GM12892 (cell line): ENCODE results near the gene ITIH3.

Experiments
- DNase-seq: peaks from one replicate; pipeline ENCODE4 v3.0.0; 2011; ENCODE audit not compliant: insufficient read length
- FAIRE-seq: peaks from 2 replicates; lab custom pipeline; 2011; peaks lifted over from hg19 to GRCh38; lab: Jason Lieb, UNC
- POLR2A ChIP-seq: IDR thresholded peaks from 2 replicates; pipeline ENCODE4 v1.6.1; 2011; ENCODE audit warnings: low read depth, low read length, control low read depth
- POLR2AphosphoS5 ChIP-seq: IDR thresholded peaks from 2 replicates; pipeline ENCODE4 v1.6.1; 2011; ENCODE audit warnings: low read depth, low read length, control low read depth
- TAF1 ChIP-seq: IDR thresholded peaks from 2 replicates; pipeline ENCODE4 v1.6.1; 2011; ENCODE audit warnings: low read depth, mild to moderate bottlenecking, control low read depth, low read length, borderline replicate concordance

Gene ITIH3

GRCh38 chr3:52852419-52852818, 57.8 kb downstream of the ITIH3 start:
- FAIRE-seq (no peak), DNase-seq (no peak)
- no peak for TF ChIP-seq TAF1
- TF ChIP-seq POLR2A = no peak
- no peak for TF ChIP-seq POLR2AphosphoS5

DNA sequence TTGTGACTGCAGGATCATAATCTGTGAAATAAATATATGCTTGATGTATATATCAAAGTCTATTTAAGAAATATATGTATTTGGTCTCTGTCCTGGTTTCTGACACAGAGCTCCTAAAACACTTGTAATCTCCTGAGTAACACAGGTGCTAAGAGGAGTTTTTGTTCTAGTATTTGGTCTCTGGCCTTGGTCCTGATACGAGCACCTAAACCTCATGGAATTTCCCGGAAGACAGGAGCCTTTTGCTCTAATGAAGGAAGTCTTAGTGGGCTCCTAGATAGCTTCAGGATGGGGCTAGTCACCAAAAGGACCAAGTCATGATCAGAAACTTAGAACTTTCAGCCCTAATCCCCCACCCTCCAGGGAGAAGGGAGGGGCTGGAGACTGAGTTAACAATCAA, 59.4 kb downstream of the ITIH3 start:
- DNase-seq = no peak
- no peak for FAIRE-seq
- TF ChIP-seq TAF1 (no peak), POLR2A (no peak), POLR2AphosphoS5 (no peak)

GRCh38 chr3:52856666-52857065, 62.1 kb downstream of the ITIH3 start:
- TF ChIP-seq POLR2A = no peak
- TF ChIP-seq POLR2AphosphoS5 = no peak
- TF ChIP-seq TAF1 = no peak
- no peak for DNase-seq
- no peak for FAIRE-seq

GRCh38 chr3:52857133-52857532, 62.5 kb downstream of the ITIH3 start:
- FAIRE-seq (no peak), DNase-seq (no peak)
- TF ChIP-seq POLR2A (no peak), POLR2AphosphoS5 (no peak), TAF1 (no peak)

DNA sequence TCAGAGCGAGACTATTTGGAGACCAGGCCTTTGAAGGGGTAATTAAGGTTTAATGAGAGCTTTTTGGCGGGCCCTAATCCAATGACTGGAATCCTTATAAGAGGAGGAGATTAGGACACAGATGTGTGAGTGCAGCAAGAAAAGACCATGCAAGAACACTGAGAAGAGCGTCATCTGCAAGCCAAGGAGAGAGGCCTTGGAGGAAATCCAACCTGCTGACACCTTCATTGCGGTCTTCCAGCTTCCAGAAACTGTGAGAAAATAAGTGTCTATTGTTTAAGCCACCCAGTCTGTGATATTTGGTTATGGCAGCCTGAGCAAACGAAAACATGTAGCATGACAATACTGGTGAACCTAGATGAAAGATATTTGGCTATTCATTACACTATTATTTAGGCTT, 63.3 kb downstream of the ITIH3 start:
- DNase-seq (no peak), FAIRE-seq (no peak)
- TF ChIP-seq POLR2A (no peak), TAF1 (no peak), POLR2AphosphoS5 (no peak)
